GM19351 (cell line): ENCODE results near the gene SULT1A3.
A peak's percentile ranks its signal among the peaks of the same experiment; 100 is the strongest.
"Not testable (repeated sequence)": the region's sequence is repeated elsewhere in the genome, so short reads cannot be mapped to it uniquely, and the experiment has no call there.

Source experiments
- ATAC-seq: cut with Tn5 transposase; IDR thresholded peaks from one replicate; pipeline ENCODE4 v1.9.1; 2021; ENCODE audit warnings: mild to moderate bottlenecking, moderate library complexity; ENCODE audit not compliant: unreplicated experiment

SULT1A3 gene

DNA sequence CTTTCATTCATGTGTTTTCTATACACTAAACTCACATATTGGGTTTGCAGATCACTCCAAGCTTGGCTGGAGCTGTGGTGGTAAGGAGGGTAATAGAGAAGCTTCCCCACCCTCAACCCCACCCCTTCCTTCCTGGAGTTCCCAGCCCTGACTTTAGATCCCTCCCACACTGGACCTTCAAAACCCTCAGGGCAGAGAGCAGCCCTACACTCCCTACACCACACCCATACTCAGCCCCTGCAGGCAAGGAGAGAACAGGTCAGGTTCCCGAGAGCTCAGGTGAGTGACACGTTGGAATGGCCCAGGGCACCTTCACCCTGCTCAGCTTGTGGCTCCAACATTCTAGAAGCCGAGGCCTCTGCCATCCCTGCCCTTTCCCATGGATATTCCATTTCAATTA, at the start of gene SULT1A3:
Gene SULT1A3, plus strand, starts transcription at position 207 of the 400 bp plus-strand sequence. CDS start 1,474 bp downstream, outside the sequence.
- ATAC-seq = not testable (repeated sequence)

DNA sequence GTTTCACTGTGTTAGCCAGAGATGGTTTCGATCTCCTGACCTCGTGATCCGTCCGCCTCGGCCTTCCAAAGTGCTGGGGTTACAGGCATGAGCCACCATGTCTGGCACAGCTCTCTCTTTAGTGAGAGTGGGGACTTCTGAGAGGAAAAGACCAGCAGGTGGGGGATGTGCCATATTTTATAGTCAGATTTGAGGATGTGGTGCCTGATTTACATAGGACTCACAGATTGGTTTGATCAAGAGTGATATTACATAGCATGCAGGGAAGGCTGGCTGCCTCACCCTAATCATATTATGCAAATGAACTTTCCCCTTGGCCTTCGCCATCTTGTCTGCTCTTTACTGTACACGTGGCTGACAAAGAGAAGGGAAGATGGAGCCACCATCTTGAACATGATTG, 48.0 kb upstream of the SULT1A3 start:
- ATAC-seq = no peak

DNA sequence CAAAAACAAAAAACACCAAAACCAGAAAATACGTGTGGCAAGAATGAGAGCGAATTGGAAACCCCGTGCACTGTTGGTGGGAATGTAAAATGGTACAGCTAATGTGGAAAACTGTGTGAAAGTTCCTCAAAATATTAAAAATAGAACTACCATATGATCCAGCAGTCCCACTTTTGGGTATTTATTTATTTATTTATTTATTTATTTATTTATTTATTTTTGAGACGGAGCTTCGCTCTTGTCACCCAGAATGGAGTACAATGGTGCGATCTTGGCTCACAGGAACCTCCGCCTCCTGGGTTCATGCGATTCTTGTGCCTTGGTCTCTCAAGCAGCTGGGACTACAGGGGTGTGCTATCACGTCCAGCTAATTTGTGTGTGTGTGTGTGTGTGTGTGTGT, 46.5 kb upstream of the SULT1A3 start:
- no peak for ATAC-seq

DNA sequence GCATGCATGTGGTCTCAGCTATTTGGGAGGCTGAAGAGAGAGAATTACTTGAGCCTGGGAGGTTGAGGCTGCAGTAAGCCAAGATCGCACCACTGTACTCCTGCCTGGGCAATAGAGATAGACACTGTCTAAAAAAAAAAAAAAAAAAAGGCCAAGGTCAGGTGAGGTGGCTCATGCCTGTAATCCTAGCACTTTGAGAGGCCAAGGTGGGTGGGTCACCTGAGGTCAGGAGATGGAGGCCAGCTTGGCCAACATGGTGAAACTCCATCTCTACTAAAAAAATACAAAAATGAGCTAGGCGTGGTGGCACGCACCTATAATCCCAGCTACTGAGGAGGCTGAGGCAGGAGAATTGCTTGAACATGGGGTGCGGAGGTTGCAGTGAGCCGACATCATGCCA, 43.9 kb upstream of the SULT1A3 start:
- ATAC-seq = no peak

DNA sequence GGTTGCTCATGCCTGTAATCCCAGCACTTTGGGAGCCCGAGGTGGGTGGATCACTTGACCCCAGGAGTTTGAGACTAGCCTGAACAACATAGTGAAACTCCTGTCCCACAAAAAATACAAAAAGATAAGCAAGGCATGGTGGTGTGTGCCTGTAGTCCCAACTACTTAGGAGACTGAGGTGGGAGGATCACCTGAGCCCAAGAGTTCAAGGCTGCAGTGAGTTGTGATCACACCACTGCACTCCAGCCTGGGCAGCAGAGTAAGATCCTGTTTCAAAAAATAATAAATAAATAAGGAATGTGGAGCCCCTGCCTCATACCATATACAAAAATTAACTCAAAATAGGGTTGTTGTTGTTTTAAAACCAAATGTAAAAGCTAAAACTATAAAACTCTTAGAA, 41.8 kb upstream of the SULT1A3 start:
- ATAC-seq = no peak

DNA sequence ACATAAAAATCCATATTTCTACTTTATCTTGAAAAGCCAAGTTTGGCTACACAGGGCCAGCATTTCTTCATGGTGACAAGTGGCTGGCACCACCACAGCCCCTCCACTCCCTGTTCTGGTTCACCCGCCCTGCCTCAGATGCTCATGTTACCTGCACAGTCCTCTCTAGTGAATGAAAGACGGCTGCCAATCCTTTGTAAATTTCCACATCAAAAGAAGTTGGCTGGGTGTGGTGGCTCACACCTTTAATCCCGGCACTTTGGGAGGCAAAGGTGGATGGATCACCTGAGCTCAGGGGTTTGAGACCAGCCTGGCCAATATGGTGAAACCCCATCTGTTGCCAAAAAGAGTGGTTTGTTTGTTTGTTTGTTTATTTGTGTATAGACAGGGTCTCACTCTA, 35.5 kb upstream of the SULT1A3 start:
- ATAC-seq = no peak

DNA sequence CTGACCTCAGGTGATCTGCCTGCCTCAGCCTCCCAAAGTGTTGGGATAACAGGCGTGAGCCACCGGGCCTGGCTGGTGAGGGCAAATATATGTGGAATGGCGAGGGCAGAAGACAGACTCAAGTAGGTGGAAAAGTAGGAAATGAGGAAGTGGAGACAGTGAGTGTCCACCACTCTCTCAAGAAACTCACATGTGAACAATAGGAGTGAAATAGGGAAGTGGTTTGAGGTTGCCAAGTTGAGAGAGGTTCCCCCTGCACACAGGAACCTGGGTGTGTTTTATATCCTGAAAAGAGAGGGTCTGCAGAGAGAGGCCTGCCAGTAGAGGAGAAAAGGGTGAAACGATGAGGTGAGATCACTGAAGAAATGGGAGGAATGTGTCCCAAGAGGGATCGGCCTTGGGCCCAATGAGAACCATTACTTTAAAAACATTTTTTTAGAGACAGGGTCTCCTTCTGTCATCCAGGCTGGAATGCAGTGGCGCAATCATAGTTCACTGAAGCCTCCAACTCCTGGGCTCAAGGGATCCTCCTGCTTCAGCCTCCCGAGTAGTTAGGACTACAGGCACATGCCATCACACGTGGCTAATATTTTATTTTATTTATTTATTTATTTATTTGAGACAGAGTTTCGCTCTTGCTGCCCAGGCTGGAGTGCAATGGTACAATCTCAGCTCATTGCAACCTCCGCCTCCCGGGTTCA, 32.7 kb upstream of the SULT1A3 start:
- peak; percentile 58 for ATAC-seq

DNA sequence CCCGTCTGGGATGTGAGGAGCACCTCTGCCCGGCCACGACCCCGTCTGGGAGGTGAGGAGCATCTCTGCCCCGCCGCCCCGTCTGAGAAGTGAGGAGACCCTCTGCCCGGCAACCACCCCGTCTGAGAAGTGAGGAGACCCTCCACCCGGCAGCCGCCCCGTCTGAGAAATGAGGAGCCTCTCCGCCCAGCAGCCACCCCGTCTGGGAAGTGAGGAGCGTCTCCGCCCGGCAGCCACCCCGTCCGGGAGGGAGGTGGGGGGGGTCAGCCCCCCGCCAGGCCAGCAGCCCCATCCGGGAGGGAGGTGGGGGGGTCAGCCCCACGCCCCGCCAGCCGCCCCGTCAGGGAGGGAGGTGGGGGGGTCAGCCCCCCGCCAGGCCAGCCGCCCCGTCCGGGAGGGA, 30.3 kb upstream of the SULT1A3 start:
- not testable (repeated sequence) for ATAC-seq

DNA sequence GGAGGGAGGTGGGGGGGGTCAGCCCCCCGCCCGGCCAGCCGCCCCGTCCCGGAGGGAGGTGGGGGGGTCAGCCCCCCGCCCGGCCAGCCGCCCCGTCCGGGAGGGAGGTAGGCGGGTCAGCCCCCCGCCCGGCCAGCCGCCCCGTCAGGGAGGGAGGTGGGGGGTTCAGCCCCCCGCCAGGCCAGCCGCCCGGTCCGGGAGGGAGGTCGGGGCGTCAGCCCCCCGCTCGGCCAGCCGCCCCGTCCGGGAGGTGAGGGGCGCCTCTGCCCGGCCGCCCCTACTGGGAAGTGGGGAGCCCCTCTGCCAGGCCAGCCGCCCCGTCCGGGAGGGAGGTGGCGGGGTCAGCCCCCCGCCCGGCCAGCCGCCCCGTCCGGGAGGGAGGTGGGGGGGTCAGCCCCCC, 29.6 kb upstream of the SULT1A3 start:
- ATAC-seq = not testable (repeated sequence)

DNA sequence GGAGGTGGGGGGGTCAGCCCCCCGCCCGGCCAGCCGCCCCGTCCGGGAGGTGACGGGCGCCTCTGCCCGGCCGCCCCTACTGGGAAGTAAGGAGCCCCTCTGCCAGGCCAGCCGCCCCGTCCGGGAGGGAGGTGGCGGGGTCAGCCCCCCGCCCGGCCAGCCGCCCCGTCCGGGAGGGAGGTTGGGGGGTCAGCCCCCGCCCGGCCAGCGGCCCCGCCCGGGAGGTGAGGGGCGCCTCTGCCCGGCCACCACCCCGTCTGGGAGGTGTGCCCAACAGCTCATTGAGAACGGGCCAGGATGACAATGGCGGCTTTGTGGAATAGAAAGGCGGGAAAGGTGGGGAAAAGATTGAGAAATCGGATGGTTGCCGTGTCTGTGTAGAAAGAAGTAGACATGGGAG, 28.9 kb upstream of the SULT1A3 start:
- ATAC-seq = not testable (repeated sequence)

DNA sequence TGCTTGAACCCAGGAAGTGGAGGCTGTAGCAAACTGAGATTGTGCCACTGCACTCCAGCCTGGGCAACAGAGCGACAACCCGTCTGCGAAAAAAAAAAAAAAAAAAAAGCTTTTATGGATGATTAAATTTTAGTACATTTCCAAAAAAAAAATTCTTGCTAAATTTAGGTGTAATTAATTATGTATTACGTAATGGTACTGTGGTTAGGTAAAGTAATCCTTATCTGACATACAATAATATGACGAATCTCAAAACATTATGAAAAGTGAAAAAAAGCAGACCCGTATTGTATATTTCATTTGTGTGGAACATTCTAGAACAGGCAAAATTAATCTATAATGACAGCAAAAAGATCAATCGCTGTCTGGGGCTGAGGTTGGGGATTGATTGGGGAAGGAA, 26.0 kb upstream of the SULT1A3 start:
- ATAC-seq = no peak

DNA sequence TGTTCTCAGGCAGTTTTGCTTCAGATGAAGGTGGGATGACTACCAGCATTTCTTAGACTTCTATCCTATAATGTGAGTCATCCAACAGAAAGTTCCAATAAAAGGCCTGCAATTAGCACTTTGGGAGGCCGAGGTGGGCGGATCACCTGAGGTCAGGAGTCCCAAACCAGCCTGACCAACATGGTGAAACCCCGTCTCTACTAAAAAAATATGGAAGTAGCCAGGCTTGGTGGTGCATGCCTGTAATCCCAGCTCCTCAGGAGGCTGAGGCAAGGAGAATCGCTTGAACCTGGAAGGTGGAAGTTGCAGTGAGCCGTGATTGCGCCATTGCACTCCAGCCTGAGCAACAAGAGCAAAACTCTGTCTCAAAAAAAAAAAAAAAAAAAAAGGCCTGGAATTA, 22.2 kb upstream of the SULT1A3 start:
- ATAC-seq = not testable (repeated sequence)

DNA sequence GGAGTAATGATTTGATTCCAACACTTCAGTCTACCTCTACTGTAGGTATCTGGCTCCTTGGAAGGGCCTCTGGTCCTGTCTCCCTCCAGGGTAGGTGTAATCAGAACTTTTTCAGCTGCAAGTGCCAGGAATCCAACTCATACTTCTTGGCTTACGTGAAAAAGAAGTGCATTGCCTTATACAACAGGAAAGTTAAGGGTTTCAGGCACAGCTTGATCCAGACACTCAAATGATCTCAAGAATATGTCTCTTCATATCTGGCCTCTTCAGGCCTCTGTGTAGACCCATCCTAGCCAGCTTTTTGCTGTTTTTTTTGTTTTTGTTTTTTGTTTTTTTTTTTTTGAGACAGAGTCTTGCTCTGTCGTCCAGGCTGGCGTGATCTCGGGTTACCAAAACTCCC, 19.9 kb upstream of the SULT1A3 start:
- ATAC-seq = no peak

DNA sequence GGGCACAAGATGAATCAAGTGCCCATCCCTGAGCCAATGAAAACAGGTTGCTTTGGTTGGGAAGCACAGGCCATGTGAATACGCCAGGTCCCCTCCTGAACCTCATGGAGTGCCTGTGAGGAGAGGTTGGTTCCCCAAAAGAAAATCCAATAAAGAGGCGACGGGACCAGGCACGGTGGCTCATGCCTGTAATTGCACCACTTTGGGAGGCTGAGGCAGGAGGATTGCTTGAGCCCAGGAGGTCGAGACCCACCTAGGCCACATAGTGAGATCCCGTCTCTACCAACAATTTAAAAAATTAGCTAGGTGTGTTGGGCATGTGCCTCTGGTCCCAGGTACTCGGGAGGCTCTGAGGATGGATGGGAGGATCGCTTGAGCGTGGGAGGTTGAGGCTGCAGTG, 19.1 kb upstream of the SULT1A3 start:
- ATAC-seq = no peak

DNA sequence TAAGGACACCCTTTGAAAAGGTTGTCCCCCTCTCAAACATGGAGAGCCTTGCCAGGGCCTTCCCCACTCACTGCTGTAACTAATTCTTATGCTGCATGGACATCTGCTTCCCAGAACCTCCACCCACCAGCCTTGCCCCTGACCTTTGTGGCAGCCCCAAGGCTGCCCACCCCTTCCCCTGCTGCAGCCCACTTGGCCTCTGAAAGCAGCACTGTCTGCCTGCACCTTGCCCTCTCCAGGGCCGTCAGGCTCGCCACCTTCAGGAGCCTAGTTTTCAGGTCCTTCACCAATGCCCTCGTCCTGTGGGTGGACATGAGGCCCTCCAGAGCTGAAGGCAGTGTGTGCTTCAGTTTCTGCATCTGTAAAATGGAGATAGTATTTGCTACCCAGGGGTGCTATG, 18.3 kb upstream of the SULT1A3 start:
- no peak for ATAC-seq

DNA sequence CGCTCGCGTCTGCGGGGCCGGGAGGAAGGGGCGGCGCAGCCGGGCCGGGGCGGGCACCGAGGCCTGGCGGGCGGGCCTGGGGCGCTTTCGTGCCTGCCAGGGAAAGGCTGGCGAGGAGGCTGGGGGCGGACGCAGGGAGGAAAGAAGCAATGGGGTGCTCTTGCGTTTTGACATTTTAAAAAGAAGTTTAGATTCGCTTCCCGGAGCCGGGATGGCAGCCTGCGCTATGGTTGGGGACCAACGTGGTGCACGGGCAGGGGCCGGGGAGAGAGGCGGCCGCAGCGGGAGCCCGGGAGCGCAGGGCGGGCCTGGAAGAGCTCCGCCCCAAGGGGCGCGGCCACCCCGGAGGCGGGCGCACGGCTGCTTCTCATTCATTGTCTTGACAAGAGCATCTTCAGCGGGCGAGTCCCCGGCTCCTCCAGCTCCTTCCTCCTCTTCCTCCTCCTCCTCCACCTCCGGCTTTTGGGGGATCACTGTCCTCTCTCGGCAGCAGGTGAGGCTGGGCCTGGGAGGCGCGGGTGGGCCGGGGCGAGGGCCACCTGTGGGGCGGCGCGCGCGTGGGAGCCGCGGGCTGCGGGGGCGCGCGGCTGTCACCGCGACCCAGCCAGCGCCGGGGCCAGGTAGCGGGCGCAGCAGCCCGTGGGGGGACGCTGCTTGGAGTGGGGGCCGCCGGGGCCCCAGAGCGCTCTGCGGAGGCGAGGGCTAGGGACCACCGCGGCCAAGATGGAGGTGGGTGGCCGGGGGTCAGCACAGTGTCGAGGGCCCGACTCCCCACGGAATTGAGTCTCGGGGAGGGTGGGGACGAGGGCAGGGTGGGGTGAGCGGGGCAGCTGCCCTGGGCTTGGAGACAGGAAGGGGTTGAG, 15.6 kb upstream of the SULT1A3 start, which contains the start of gene CORO1A:
Gene CORO1A, plus strand, starts transcription at position 370 of the 863 bp plus-strand sequence. CDS start 1,608 bp downstream, outside the sequence.
- ATAC-seq = peak; percentile 50

DNA sequence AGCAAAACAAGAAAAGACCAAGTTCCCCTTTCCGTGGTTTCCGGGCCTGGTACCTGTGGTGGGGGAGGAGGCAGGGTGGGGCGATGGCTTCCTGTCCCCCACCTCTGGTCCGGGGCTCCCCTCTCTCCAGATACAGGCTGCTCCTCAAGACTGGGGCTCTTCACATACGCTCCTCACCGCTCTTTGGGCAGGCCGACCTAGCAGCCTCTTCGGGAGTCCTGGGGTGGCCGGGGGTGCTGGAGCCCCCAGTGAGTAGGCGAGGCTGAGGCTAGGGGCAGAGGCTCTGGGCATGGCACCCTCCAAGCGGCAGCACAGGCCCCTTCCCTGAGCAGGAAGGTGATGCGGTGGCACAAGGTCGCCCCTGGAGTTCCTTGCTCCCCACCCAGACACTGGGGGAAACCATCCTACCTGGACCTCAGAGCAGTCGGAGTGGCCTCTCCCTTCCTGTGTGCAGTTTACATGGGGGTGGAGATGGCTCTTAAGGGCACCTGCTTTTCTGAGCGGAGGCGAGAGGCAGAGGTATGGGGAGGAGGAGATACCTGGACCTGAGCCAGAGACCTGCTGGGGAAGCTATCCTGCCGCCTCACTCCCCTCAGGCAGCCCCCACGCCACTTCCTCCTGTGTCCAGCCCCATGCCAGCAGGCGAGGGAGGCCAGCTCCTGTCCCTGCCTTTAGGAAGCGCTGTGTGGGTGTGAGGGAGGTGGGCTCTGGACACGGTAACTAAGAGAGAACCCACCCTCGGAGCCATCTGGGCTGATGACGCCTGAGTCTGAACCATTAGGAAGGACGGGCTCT, 14.8 kb upstream of the SULT1A3 start:
- ATAC-seq = peak; percentile 34

DNA sequence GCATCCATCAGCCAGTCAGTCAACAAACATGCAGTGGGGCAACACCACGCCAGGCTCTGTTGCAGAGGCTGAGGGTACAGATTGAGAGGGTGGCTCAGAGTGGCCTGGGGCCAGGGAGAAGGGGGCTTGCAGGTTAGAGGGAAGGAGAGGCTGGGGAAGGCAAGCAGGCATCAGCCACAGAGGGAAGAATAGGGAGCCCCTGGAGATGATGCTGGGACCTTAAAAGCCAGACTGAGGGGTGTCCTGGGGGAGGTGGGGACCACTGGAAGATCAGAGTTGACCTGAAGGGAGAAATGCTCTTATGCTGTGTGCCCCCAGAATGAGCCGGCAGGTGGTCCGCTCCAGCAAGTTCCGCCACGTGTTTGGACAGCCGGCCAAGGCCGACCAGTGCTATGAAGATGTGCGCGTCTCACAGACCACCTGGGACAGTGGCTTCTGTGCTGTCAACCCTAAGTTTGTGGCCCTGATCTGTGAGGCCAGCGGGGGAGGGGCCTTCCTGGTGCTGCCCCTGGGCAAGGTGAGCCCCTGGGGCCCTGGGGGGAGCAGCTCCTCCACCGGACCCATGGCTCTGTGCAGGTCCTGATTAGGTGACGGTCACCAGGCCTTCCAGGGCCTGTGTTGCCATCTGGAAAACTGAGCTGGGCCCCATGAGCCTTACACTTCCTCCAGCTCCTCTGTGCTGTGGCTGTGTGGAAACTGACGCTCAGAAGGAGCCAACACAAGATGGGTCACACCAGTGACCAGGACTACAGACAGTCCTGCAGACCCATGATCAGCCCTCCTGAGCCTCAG, 14.0 kb upstream of the SULT1A3 start:
- no peak for ATAC-seq

DNA sequence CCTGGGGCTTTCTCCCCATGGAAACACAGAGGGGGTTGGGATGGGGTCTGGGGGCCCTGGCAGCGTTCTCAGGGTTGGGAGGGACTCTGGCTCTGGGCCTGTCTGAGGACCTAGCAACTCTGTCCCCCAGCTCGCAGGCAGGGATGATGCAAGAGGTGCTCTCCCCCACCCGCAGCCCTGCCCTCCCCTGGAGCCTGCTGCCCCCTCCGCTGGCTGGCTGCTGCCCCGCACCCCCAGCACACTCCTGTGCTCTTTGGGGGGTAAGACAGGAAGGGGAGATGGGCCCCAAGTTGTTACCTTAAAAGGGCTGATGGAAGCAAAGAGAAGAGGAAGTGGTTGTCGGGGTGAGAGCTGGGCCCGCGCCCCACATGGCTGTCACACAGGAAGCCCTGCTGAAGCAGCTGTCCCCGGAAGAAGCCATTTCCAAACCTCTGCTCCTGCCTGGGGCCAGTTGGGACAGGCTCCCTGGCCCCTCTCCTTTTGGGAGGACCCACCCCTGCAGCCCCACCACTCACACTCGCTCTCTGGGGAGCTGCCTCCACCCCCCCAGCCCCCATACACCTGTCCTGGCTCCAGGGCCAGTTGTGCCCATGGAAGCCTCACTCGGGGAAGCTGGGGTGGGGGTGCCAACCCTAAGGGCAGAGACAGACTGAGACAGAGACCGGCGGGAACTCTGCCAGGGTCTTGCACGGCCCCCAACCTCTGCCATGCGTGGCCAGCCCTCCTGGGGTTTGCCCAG, 13.2 kb upstream of the SULT1A3 start:
- ATAC-seq = peak; percentile 34

DNA sequence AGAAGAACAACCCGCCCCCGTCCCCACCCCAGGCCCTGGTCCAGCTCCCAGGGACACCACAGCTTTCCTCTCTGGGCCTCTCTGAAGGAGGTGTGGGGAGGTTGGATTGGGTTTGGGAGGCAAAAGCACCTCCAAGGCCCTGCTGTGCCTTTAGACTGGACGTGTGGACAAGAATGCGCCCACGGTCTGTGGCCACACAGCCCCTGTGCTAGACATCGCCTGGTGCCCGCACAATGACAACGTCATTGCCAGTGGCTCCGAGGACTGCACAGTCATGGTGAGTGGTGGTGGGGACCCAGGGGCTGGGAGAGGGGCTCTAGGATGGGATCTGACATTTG, 12.6 kb upstream of the SULT1A3 start:
- ATAC-seq = no peak
